HG03103 (cell line): ENCODE results near the gene CPSF3.
A peak's percentile ranks its signal among the peaks of the same experiment; 100 is the strongest.

Experiments
- ATAC-seq: cut with Tn5 transposase; IDR thresholded peaks from one replicate; pipeline ENCODE4 v1.9.1; 2021; ENCODE audit warnings: low read depth; ENCODE audit not compliant: unreplicated experiment

Gene CPSF3

GRCh38 chr2:9416962-9417316 is 6.5 kb upstream of the CPSF3 start:
- ATAC-seq: no peak

GRCh38 chr2:9417725-9418124 is 5.7 kb upstream of the CPSF3 start:
- ATAC-seq: no peak

DNA sequence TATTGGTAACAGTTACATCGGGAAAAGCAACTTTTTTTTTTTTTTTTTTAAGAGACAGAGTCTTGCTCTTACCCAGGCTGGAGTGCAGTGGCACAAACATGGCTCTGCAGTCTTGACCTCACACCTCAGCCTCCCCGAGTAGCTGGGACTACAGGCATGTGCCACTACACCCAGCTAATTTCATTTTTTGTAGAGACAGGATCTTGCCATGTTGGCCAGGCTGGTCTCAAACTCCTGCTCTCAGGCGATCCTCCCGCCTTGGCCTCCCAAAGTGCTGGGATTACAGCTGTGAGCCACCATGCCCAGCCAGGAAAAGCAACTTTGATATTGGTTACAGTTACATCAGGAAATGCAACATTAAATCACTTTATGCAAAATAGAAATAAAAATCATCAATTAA is 4.7 kb upstream of the CPSF3 start:
- ATAC-seq: no peak

DNA sequence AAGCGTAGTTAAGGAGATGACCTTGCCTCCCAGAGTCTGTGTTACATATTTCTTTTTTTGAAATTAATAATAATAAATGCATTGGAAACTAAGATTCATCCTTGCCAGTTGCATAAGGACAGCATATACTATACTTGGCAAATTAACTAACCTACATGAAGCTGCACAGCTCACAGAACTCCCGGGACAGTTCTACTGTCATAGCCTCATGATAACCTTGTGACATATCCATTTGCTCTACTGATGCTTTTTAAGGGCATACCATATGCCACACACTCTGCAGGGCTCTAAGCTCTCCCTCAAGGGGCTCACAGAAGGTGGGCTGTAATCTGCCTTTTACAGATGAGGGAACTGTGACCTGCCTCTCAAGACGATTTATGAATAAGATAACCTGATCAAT is 3.9 kb upstream of the CPSF3 start:
- no peak for ATAC-seq

DNA sequence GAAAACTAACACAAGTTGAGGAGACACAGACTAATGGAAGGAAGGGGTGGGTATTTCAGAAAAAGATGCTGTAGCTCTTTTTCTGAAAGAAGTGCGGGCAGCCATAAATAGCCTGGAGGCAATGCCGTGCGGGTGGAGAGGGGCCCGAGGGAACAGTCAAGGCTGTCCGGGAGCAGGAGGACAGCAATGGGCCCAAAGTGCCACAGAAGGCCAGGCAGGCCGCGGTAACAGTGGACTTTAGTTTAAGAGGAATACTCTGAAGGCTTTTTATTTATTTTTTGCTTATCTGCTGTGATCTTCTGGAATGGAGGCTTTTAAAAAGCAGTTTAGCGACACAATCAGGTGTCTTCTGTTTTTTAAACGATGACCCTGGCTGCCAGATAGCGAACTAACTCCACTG is 3.0 kb upstream of the CPSF3 start:
- no peak for ATAC-seq

- peak; percentile 21 for ATAC-seq
Observed at GRCh38 chr2:9422321-9423099, 944 bp upstream of the CPSF3 start.

DNA sequence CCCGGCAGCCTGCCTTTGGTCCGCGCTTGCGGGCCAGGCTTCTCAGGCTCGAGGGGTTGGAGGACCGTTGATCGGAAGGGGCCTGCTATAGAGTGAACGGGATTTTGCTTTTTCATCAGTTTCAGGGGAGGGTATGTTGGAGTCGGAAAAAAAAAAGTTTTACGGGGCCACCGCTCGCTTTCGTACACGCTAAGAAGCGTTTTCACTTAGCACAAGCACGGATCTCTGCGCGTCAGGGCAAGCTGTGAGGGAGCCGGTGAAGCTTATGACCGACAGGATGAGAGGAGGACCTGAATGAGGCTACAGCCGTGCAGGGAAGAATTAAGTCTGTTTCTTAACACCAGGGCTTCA is 443 bp downstream of the CPSF3 start:
- ATAC-seq: no peak

DNA sequence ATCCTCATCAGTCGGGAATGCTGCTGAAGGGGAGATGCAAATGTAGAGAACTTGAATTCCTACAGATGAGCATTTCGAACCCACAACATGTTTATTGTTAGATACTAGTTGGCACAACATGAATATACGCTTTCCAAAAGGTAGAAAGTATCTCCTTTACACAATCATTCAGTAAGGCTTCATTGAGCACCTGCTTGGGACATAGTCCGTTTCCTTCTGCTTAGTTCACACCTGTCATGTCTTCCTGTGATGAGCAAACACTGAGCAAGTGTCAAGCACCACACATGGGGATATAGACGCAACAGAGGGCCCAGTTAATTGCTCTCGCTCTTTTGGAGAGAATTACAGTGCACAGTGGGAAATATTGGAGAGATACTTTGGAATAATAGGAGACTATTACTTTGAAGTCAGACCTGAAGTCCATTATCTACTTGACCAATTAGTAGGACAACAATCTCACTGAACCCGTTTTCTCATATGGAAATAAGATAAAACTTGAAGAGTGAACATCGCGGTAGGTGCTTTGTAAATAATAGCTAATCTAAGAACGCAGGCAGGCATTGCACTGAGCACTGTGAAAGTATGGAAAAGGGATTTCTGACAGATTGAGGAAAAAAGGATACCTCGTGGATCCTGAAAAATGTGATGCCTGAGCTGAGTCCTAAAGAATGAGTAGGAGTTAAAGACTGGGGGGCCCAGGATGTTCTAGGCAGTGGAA is 1.2 kb downstream of the CPSF3 start:
- no peak for ATAC-seq

DNA sequence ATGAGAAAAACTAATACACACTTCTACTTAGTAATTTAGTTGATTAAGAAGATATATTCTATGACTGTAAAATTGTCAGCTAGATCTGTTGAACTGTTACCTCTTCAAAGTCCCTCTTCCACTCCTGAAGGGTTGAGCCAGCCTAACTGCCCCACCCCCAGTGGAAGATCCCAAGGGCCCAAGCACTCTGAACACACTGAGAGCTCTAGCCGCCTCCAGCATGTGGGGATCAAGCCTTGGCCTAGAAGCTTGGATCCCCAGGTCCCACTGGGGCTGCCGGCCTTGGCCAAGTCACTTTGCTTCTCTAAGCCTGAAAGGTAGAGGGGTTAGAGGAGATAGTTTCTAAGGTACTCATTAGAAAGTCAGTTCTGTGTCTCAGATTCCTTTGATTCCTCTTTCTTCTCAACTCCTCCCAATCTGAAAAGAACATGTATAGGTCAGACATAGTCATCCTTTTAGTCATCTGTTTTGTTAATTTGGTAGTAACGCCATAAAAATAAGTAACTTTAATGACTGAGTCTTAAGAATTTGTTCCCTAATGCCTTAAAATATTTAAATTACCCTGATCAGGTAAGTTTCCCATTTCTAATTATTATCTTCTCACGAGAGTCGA is 5.6 kb downstream of the CPSF3 start:
- no peak for ATAC-seq

GRCh38 chr2:9430316-9431293 is 7.2 kb downstream of the CPSF3 start:
- ATAC-seq: no peak

DNA sequence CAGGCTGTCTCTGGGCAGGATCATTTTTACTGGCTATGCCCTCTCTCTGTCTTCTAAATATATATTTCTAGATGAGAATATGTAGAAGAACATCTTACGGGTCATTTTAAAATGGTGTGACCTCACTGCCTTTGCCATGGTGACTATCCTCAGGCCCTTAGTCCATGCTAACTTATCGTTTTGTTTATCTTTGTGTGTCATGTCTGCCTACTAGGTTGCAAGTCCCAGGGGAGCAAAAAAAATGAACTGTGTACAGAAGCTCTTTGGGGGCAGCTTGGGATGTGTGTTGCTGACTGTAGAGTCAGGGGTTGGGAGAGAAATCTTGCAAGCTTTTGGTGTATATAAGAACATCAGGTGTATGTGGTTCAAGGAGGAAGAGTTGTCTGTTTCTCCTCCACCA is 11.0 kb downstream of the CPSF3 start:
- no peak for ATAC-seq

- no peak for ATAC-seq
Observed at GRCh38 chr2:9439536-9439935, 16.1 kb downstream of the CPSF3 start.

GRCh38 chr2:9440058-9440727 is 16.7 kb downstream of the CPSF3 start:
- ATAC-seq: no peak

GRCh38 chr2:9441556-9441955 is 18.1 kb downstream of the CPSF3 start:
- ATAC-seq: no peak

GRCh38 chr2:9443526-9443925 is 20.1 kb downstream of the CPSF3 start:
- no peak for ATAC-seq

- no peak for ATAC-seq
Observed at GRCh38 chr2:9445089-9445488, 21.6 kb downstream of the CPSF3 start.

- ATAC-seq: no peak
Observed at GRCh38 chr2:9451231-9451630, 27.8 kb downstream of the CPSF3 start.

DNA sequence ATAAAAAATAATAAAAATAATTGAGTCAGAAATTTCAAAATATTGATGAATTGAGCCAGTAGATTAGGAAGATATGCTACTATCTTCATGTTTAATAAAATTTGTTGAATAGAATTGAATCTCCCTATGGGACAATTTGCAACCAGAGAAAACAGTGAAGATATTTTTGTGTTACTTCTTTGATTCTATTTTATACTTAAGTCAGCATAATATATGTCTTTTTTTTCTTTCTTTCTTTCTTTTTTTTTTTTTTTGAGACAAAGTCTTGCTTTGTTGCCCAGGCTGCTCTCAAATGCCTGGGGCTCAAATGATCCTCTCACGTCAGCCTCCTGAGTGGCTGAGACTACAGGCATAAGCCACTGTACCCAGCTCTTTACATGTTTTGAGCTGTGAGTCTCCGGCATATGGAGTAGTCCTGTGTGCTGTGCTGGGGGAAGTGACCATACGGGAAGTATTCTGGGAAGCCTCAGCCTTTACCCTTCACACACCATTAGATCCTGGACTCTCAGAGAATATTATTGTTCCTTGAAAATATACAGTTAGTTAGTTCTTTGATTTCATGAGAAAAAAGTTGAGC is 37.1 kb downstream of the CPSF3 start:
- no peak for ATAC-seq

- ATAC-seq: no peak
Observed at GRCh38 chr2:9461079-9461478, 37.6 kb downstream of the CPSF3 start.

- no peak for ATAC-seq
Observed at GRCh38 chr2:9462313-9462712, 38.9 kb downstream of the CPSF3 start.
